Duodenal mucosa (tissue), 2 donors: ENCODE measurements around the gene PAN3.
"Not testable (repeated sequence)": the region's sequence is repeated elsewhere in the genome, so short reads cannot be mapped to it uniquely, and the experiment has no call there.

Source experiments
- H3K27ac ChIP-seq: one replicate; pipeline ENCODE4 v1.7.0; 2013; ENCODE audit warnings: low read depth, low read length
- H3K27me3 ChIP-seq, 2 donors: one replicate each; pipeline ENCODE4 v1.7.0; 2013; ENCODE audit warnings: low read length in 2 of 2, control low read depth in 1 of 2; ENCODE audit not compliant: insufficient read depth in 2 of 2, control insufficient read depth in 1 of 2
- H3K36me3 ChIP-seq, 2 donors: one replicate each; pipeline ENCODE4 v1.7.0; 2013; ENCODE audit warnings: low read length in 2 of 2, control low read depth in 1 of 2; ENCODE audit not compliant: insufficient read depth in 2 of 2, control insufficient read depth in 1 of 2
- H3K4me1 ChIP-seq, 2 donors: one replicate each; pipeline ENCODE4 v1.7.0; 2013; ENCODE audit warnings: low read length in 2 of 2, control low read depth in 1 of 2; ENCODE audit not compliant: insufficient read depth in 2 of 2, control insufficient read depth in 1 of 2
- H3K4me3 ChIP-seq, 2 donors: one replicate each; pipeline ENCODE4 v1.7.0; 2013; ENCODE audit warnings: low read length in 2 of 2, low read depth in 1 of 2
- H3K9ac ChIP-seq, 2 donors: one replicate each; pipeline ENCODE4 v1.7.0; 2013; ENCODE audit warnings: low read length in 2 of 2, low read depth in 1 of 2
- H3K9me3 ChIP-seq, 2 donors: one replicate each; pipeline ENCODE4 v1.7.0; 2013; ENCODE audit warnings: low read length in 2 of 2, control low read depth in 1 of 2; ENCODE audit not compliant: control insufficient read depth in 1 of 2

Gene PAN3

DNA sequence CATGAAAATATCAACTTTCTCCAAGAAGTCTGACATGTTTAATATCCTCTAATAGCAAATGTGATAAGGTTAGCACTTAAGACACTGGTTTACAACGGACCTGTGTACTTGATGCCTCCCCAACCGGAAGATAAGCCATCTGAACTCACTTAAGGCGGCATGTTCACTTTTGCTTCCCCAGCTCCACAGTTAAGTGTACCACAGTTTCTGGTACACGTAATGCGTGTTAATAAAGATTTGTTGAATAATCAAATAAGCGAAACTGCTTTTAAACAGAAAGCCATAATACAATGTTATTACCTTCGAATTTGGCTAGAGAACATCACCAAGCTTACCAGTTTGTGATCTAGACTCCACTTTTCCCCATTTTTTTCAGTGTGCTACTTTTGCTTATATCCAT, 1.4 kb upstream of the PAN3 start:
- H3K4me3 ChIP-seq = peak overlapping the region; percentile 80 to 84
- H3K4me1 ChIP-seq = peaks cover 0 to 18% of the 10 kb centered on the region in 2 donors
- H3K27me3 ChIP-seq = no peaks in the 10 kb centered on the region
- H3K9me3 ChIP-seq = no peaks in the 10 kb centered on the region
- no peak overlapping the region for H3K27ac ChIP-seq
- peak overlapping the region in 1 of 2 donors; percentile 90 for H3K9ac ChIP-seq
- no peaks in the 10 kb centered on the region for H3K36me3 ChIP-seq

DNA sequence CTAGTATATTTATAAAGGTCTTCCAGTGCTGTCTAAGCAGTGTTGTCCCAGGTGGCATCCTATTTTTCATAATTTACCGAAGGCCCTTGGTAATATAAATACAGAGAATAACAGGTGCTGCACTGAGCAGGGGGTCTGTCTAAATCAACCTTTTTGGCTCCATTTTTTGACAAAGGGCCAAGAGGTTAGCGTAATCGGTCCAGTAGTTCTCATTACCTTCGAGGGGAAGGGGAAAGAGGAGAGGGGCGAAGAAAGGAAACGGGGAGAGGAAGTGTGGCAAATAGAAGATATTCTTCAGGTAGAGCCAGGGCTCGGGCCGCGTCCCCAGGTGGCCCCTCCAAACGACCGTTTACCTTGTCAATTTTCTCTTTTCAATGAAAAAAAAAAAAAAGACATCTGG, 749 bp upstream of the PAN3 start:
- Histone ChIP-seq H3K4me3 (peak overlapping the region; percentile 80 to 84), H3K4me1 (peaks cover 0 to 18% of the 10 kb centered on the region in 2 donors), H3K9ac (peak overlapping the region; percentile 71 to 90), H3K27ac (peak overlapping the region; percentile 93), H3K36me3 (no peaks in the 10 kb centered on the region), H3K27me3 (no peaks in the 10 kb centered on the region), H3K9me3 (no peaks in the 10 kb centered on the region)

DNA sequence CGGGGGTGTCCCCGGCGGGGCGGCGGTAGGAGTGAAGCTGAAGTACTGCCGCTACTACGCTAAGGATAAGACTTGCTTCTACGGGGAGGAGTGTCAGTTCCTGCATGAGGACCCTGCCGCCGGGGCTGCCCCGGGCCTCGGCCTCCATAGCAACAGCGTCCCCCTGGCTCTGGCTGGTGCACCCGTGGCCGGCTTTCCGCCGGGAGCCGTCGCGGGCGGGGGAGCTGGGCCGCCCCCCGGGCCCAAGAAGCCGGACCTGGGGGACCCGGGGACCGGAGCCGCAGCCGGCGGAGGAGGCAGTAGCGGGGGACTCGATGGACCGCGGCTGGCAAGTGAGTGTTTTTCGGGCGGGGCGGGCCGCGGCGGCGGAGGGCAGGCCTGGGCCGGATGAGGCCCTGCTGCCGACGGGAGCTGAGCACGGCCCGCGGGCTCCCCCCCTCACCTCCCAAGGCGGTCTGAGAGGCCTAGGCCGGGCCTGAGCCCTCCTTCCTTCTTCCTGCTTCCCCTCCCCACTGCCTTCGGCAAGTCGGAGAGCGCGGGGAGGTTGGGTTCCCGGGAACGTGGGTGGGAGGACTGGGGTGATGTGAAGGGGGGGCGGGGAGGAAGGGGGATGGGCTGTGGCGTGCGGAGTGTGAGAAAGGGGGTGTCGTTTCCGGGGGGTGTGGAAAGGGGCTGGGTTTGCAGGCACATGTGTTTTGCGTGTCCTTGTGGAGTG, 568 bp downstream of the PAN3 start:
- Histone ChIP-seq H3K4me3 (peak overlapping the region; percentile 80 to 84), H3K36me3 (no peaks in the 10 kb centered on the region), H3K27ac (peak overlapping the region; percentile 93), H3K9ac (peak overlapping the region; percentile 74 to 90), H3K9me3 (no peaks in the 10 kb centered on the region), H3K4me1 (peaks cover 0 to 18% of the 10 kb centered on the region in 2 donors), H3K27me3 (no peaks in the 10 kb centered on the region)

- Histone ChIP-seq H3K9me3 (no peaks in the 10 kb centered on the region), H3K9ac (peak overlapping the region in 1 of 2 donors; percentile 4), H3K36me3 (no peaks in the 10 kb centered on the region), H3K27me3 (no peaks in the 10 kb centered on the region), H3K4me3 (peak overlapping the region; percentile 80 to 84), H3K27ac (no peak overlapping the region), H3K4me1 (peaks cover 0 to 18% of the 10 kb centered on the region in 2 donors)
Observed at GRCh38 chr13:28140433-28141125, 2.2 kb downstream of the PAN3 start.

DNA sequence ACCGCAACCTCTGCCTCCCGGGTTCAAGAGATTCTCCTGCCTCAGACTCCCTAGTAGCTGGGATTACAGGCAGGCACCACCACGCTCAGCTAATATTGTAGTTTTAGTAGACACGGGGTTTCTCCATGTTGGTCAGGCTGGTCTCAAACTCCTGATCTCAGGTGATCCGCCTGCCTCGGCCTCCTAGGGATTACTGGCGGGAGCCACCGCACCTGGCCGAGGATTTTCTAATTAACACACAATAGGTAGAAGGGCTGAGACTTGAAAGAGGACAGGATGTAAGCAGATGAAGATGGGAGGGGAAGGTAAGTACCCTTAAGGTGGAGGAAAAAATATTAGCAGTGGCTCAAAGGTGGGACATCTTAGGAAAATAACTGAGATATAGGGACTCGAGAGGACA, 3.2 kb downstream of the PAN3 start:
- not testable (repeated sequence) for H3K36me3 ChIP-seq, H3K27me3 ChIP-seq, H3K9ac ChIP-seq, H3K27ac ChIP-seq, H3K4me3 ChIP-seq, H3K9me3 ChIP-seq
- H3K4me1 ChIP-seq = peaks cover 0 to 18% of the 10 kb centered on the region in 2 donors

DNA sequence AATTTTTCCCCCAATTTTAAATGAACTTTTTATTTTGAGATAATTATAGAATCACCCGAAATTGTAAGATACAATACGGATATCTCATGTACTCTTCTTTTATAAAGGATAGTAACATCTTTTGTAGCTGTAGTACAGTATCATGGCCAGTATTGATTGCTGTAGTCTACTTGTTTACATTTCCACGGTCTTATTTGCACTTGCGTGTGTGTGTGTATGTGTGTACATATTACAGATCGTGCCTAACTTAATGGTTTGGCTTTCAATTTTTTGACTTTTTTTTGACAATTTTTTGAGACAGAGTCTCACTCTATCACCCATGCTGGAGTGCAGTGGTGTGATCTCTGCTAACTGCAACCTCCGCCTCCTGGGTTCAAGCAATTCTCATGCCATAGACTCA, 6.7 kb downstream of the PAN3 start:
- Histone ChIP-seq H3K36me3 (no peaks in the 10 kb centered on the region), H3K4me3 (no peak overlapping the region), H3K27ac (no peak overlapping the region), H3K9ac (no peak overlapping the region), H3K9me3 (no peaks in the 10 kb centered on the region), H3K4me1 (peaks cover 0 to 9% of the 10 kb centered on the region in 2 donors), H3K27me3 (no peaks in the 10 kb centered on the region)

DNA sequence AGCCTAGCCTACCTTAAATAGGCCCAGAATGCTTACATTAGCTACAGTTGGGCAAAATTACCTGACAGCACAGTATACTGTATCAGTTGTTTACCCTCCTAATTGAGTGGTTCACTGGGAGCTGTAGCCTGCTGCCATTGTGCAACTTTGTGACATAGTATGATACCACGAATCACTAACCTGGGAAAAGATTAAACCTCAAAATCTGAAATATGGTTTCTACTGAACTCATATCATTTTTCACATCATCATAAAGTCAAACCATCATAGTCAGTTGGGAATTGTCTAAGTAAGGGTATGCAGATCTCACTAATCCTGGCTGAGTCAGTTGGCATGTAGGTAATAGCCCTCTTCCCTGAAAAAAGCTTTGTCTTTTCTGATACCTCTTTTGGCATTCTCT, 9.2 kb downstream of the PAN3 start:
- no peaks in the 10 kb centered on the region for H3K9me3 ChIP-seq
- no peak overlapping the region for H3K27ac ChIP-seq
- H3K4me1 ChIP-seq = no peaks in the 10 kb centered on the region
- no peak overlapping the region for H3K9ac ChIP-seq
- no peaks in the 10 kb centered on the region for H3K27me3 ChIP-seq
- no peaks in the 10 kb centered on the region for H3K36me3 ChIP-seq
- H3K4me3 ChIP-seq = no peak overlapping the region

GRCh38 chr13:28159057-28159456, 20.7 kb downstream of the PAN3 start:
- Histone ChIP-seq H3K27me3 (no peaks in the 10 kb centered on the region), H3K4me1 (peaks cover 21 to 32% of the 10 kb centered on the region in 2 donors), H3K27ac (no peak overlapping the region), H3K9ac (no peak overlapping the region), H3K9me3 (peaks cover 0 to 10% of the 10 kb centered on the region in 2 donors), H3K36me3 (no peaks in the 10 kb centered on the region), H3K4me3 (no peak overlapping the region)

DNA sequence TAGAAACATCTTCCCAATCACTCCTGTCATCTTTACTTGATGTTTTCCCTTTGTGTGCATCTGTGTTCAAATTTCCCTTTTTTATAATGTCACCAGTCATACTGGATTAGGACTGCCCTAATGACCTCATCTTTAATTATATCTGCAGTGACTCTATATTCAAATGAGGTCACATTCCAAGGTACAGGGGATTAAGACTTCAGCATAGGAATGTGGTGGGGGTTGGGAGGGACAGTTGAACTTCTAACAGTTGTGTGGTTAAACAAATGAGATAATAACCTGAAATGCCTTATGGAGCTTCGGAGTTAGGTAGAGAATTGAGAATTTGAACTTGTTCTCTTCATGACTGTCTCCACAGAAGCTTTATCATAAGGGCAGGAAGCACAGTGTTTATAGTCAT, 23.0 kb downstream of the PAN3 start:
- peaks cover 22 to 46% of the 10 kb centered on the region in 2 donors for H3K4me1 ChIP-seq
- H3K36me3 ChIP-seq = no peaks in the 10 kb centered on the region
- H3K9me3 ChIP-seq = peaks cover 0 to 10% of the 10 kb centered on the region in 2 donors
- no peaks in the 10 kb centered on the region for H3K27me3 ChIP-seq
- no peak overlapping the region for H3K27ac ChIP-seq
- peak overlapping the region; percentile 6 to 43 for H3K4me3 ChIP-seq
- H3K9ac ChIP-seq = peak overlapping the region in 1 of 2 donors; percentile 37

DNA sequence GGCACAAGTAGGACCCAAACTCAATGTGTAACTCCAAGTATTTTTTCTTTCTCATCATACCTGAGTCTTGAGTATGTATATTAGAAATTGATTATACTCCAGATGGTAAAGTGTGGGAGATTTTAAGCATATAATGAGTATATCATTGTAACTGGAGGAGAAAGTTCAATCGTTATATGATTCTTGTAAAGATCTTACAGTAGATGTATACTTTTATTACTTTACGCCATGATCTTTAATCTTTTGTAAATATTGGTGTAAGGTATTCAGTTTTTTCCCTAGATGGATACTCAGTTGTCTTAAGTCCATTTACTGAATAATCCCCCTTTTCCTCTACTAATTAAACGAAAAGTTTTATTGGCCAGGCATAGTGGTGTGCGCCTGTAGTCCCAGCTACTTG, 25.2 kb downstream of the PAN3 start:
- H3K4me1 ChIP-seq = peaks cover 25 to 49% of the 10 kb centered on the region in 2 donors
- no peak overlapping the region for H3K9ac ChIP-seq
- no peaks in the 10 kb centered on the region for H3K36me3 ChIP-seq
- H3K27me3 ChIP-seq = no peaks in the 10 kb centered on the region
- H3K27ac ChIP-seq = no peak overlapping the region
- H3K9me3 ChIP-seq = no peaks in the 10 kb centered on the region
- no peak overlapping the region for H3K4me3 ChIP-seq
